ENCODE data around the gene ZDHHC20.
"Not testable (repeated sequence)": the region's sequence is repeated elsewhere in the genome, so short reads cannot be mapped to it uniquely, and the experiment has no call there.

ZDHHC20 gene

DNA sequence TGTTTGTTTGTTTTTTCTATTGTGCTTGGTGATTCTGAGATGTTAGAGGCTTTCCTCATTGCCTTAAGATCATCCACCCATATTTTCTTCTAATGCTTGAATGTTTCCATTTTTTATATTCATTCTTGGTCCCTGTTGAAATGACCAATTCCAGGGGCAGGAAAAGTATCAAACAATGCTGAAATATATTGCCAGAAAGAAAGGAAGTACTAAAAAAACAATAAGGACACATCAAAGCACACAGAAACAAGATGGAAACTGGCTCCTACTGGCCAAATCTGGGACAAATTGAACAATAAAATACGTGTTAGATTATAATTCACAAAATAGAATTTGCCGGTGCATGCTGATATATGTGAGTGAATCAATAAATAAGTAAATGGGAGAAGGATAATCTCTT, 23.9 kb downstream of the ZDHHC20 start:
- no peak for DNase-seq (ENCODE audit: low spot score)

GRCh38 chr13:21434588-21434987, 24.5 kb downstream of the ZDHHC20 start:
- no peak for DNase-seq (ENCODE audit: low spot score)

- DNase-seq (ENCODE audit: low spot score): no peak
Measured at GRCh38 chr13:21429211-21429610, 29.9 kb downstream of the ZDHHC20 start.

GRCh38 chr13:21427741-21428140, 31.4 kb downstream of the ZDHHC20 start:
- DNase-seq (ENCODE audit: low spot score): no peak

GRCh38 chr13:21426238-21426637, 32.9 kb downstream of the ZDHHC20 start:
- DNase-seq (ENCODE audit: low spot score): no peak

DNA sequence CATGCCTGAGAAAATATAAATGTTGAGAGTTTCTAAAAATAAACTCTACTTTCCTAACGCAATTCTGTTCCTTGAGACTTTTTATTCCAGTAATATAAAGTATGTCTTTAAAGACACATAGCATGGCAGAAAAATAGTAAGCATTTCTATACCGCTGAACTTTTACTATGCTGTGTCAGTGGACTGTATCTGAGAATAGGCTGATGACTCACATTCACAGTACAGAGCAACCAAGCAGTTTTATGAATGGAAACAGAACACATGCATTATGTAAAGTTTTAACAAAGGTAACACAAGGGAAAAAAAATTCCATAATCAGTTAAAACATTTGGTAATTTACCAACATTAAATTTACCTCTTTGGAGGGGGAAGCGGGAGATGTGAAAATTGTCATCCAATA, 38.4 kb downstream of the ZDHHC20 start:
- no peak for DNase-seq (ENCODE audit: low spot score)

- no peak for DNase-seq (ENCODE audit: low spot score)
Measured at GRCh38 chr13:21413013-21413412, 46.1 kb downstream of the ZDHHC20 start.

DNA sequence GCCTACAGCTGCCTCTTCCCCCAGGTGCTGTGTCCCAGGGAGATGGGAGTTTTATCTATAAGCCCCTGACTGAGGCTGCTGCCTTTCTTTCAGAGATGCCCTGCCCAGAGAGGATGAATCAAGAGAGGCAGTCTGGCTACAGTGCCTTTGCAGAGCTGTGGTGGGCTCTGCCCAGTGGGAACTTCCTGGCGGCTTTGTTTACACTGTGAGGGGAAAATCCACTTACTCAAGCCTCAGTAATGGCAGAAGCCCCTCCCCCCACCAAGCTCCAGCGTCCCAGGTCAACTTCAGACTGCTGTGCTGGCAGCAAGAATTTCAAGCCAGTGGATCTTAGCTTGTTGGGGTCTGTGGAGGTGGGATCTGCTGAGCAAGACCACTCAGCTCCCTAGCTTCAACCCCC, 48.6 kb downstream of the ZDHHC20 start:
- DNase-seq (ENCODE audit: low spot score): not testable (repeated sequence)

DNA sequence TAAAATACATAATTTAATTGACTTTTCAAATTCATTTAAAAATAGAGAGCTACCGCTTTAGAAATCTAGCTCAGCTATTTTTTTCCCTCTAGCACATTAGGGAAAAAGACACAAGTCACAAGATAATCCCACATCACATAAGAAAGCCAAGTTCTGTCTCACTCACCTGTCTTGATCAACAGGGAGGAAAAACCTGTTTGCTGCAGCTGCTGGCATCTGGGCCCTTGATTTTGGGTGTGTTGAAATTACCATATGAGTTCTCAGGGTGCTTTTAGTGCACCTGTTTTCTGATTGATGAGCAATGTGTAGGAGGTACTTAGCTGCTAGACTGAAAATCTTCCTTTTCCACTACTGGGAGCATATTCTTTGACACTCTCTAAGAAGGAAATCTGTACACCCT, 53.8 kb downstream of the ZDHHC20 start:
- DNase-seq (ENCODE audit: low spot score): no peak

DNA sequence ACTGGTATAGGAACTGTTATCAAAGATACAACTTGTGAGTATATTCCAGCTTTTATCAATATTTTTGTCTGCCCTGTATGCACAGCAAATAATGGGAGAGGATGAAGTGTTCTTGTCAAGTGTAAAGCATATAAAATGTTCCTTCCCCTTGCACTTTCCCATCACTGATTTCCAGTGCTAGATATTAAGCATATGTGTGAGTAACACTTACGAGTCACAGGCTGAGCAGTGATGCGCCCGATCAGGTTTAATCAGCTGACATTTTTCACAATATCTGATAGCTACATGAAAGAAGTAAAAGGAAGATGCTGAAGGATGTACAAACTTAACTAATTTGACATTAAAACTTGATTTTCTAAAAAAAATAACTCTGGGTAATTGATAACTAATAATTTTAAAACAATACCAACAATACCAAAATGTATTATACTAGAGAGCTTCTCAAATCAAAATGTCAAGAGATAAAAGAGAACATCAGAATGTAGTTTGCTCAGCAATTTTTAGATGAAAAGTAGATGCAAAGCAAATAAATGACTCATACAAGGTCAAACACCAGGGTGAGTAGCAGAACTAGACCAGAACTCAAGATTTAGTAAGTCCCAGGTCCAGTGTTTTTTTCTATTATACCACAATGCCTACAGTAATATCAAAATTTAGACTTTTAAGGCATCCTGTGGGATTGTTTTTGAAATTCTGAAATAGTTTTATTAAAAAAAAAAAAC, 56.4 kb downstream of the ZDHHC20 start:
- no peak for DNase-seq (ENCODE audit: low spot score)

DNA sequence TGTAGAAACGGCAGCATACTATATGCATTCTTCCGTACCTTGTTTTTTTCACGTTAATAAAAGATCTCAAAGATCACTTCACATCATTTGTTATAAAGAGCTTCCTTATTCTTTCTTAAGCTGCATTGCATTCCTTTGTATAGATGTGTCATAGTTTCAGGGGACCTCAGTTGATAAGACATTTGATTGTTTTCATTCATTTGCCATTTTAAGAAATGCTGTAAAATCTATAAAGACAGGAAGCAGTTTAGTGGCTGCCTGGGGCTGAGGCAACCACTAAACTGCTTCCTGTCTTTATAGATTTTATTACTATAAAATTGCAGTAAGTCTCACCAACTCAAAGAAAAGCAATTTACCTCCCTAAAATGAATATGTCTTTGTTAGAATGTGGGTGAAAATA, 59.4 kb downstream of the ZDHHC20 start:
- no peak for DNase-seq (ENCODE audit: low spot score)

GRCh38 chr13:21395953-21396352, 63.1 kb downstream of the ZDHHC20 start:
- DNase-seq (ENCODE audit: low spot score): no peak

GRCh38 chr13:21389124-21389523, 70.0 kb downstream of the ZDHHC20 start:
- no peak for DNase-seq (ENCODE audit: low spot score)

DNA sequence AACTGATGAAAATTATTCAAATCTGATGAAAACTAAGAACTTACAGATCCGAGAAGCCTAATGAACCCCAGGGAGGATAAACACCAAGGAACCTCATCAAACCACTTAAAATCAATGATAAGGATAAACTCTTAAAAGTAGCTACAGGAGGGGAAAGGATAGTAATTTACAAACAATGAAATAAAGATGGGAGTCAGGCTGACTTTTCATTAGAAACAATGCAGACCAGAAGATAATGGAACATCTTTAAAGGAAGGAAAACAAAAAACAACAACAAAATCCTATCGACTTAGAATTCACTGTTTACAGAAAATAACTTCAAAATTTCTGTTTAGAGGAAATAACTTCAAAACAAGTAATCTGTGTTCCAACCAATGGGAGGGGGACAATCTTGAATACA, 73.4 kb downstream of the ZDHHC20 start:
- no peak for DNase-seq (ENCODE audit: low spot score)

DNA sequence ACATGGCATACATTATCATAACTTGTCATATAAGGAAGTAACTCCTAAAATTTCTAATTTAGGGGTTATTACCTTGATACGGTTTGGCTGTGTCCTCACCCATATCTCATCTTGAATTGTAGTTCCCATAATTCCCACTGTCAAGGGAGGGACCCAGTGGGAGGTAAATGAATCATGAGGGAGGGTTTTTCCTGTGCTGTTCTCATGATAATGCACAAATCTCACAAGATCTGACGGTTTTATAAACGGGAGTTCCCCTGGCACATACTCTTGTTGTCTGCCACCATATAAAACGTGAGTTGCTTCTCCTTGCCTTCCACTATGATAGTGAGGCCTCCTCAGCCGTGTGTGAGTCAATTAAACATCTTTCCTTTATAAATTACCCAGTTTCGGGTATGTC, 76.0 kb downstream of the ZDHHC20 start:
- no peak for DNase-seq (ENCODE audit: low spot score)

DNA sequence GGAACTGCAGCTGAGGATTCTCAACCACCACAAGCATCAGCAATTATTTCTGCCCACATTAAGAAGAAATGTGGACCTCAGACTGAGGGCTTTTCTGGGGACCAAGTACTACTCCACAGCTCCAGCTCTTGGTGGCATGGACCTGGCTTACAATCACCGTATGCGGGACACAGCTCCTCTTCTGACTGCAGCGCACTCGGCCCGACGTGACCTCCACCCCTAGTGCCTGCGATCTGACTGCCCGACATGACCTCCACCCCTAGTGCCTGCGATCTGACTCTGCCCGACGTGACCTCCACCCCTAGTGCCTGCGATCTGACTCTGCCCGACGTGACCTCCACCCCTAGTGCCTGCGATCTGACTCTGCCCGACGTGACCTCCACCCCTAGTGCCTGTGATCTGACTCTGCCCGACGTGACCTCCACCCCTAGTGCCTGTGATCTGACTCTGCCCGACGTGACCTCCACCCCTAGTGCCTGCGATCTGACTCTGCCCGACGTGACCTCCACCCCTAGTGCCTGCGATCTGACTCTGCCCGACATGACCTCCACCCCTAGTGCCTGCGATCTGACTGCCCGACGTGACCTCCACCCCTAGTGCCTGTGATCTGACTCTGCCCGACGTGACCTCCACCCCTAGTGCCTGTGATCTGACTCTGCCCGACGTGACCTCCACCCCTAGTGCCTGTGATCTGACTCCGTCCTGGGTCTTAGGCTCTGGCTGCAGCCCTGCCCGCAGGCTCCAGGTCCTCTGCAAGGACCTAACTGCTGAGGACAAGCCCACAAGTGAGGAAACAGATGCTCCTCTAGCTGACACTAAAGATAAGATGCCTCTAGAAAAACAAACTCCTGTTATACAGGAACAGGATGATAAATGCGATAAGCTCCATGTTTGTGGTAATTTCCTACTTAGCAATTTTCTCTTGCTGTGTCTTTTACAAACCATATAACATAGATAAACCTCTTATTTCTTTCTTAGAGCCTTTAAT, 81.8 kb downstream of the ZDHHC20 start:
- DNase-seq (ENCODE audit: low spot score): not testable (repeated sequence)

- no peak for DNase-seq (ENCODE audit: low spot score)
Measured at GRCh38 chr13:21372530-21372929, 86.6 kb downstream of the ZDHHC20 start.

GRCh38 chr13:21371011-21371410, 88.1 kb downstream of the ZDHHC20 start:
- DNase-seq (ENCODE audit: low spot score): no peak

GRCh38 chr13:21365574-21365973, 93.5 kb downstream of the ZDHHC20 start:
- no peak for DNase-seq (ENCODE audit: low spot score)

DNA sequence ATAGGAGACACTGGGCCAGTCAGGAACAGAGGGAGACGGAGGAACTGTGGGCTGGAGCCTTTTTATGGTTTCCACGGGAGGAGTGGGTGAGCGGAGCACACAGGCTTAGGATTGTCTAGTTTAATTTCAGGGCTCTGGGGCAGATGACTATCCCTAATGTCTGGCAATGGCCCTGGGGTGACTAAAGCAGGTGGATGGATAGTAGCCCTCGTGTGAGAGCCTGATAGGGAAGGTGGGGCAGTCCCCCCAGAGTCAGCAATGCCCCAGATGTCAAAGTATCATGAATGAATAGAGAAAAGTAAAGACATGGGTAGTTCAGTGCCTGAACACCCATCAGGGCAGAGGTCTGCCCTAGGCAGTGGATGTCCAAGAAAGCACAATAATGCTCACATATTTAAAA, 94.2 kb downstream of the ZDHHC20 start:
- no peak for DNase-seq (ENCODE audit: low spot score)

GRCh38 chr13:21364357-21364756, 94.7 kb downstream of the ZDHHC20 start:
- DNase-seq (ENCODE audit: low spot score): no peak

DNA sequence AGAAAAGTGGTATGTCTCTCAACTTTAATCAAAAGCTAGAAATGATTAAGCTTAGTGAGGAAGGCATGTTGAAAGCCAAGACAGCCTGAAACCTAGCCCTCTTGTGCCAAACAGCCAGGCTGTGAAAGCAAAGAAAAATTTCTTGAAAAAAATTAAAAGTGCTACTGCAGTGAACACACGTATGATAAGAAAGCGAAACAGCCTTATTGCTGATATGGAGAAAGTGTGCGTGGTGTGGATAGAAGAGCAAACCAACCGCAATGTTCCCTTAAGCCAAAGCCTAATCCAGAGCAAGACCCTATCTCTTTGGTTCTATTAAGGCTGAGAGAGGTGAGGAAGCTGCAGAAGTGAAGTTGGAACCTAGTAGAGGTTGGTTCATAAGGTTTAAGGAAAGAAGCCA, 96.4 kb downstream of the ZDHHC20 start:
- DNase-seq (ENCODE audit: low spot score): no peak

- no peak for DNase-seq (ENCODE audit: low spot score)
Measured at GRCh38 chr13:21361706-21362105, 97.4 kb downstream of the ZDHHC20 start.
